Adrenal gland (tissue), 5 donors: ENCODE measurements around the gene TMEM174.

ENCODE experiments used
- CTCF ChIP-seq, 6 experiments: fragments of 450-650 bp in 4 of 6; fragments of 200-600 bp in 2 of 6; sonication (generic) in 1 of 6; IDR thresholded peaks; 1 replicate in 5 of 6; 2 replicates in 1 of 6; pipeline versions ENCODE4 v1.5.1 to v1.8.0; 2016 to 2021; ENCODE audit warnings: antibody characterized with exemption in 6 of 6, mild to moderate bottlenecking in 2 of 6, moderate library complexity in 1 of 6
- POLR2A ChIP-seq, 2 donors: fragments of 450-650 bp; IDR thresholded peaks; one replicate each; pipeline ENCODE4 v1.6.1; 2017; ENCODE audit warnings: antibody characterized with exemption in 2 of 2, mild to moderate bottlenecking in 2 of 2, moderate library complexity in 1 of 2
- donor health status: DM: no; HTN: no; CAD: no.

DNA sequence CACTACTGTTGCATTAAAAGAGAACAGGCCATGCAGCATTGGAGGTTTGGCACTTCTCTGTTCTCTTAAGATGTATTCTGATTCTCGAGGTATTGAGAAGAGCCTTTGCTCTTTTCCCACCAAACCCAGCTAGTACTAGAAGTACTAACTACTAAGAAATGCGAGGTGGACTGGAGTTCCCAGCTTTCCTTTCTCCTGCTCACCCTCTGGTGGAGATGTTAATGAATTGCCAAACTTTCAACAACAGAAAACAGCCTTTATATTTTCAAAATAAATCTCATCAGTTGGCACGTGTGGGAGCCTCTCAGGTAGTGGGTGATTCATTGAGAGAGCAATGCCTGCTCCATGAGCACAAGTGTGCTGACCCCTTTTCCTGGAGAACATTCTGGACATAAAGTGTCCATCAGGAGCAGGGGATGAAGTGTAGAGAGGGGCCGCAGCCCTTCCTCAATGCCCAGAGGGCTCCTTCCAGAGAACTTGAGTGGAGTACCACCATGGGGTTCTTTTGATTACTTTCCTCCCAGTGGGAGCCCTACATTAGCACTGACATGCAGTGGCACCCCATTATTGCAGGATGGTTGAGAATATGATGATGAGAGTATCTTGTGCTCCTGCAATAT lies 45.7 kb downstream of the TMEM174 start:
- TF ChIP-seq POLR2A (IDR thresholded peaks at IDR 0.05) (no peak), CTCF (IDR thresholded peaks at IDR 0.05) (peak in 3 of 6 experiments; percentile 6 to 12 (median 6))
